HEK293 (cell line): ENCODE data around the gene CENATAC.
"Not testable (repeated sequence)": the region's sequence is repeated elsewhere in the genome, so short reads cannot be mapped to it uniquely, and the experiment has no call there.

ENCODE experiments used
- SALL2 ChIP-seq: fragments of 450-650 bp; formaldehyde crosslinking; IDR thresholded peaks from 2 replicates; pipeline ENCODE4 v1.5.0; 2017; ENCODE audit warnings: missing biosample characterization, mild to moderate bottlenecking, missing genetic modification characterization, borderline replicate concordance
- ZBTB8A ChIP-seq: fragments of 450-650 bp; formaldehyde crosslinking; IDR thresholded peaks from 2 replicates; pipeline ENCODE4 v1.5.1; 2016; ENCODE audit warnings: missing biosample characterization, missing genetic modification characterization
- ZEB2 ChIP-seq: fragments of 450-650 bp; formaldehyde crosslinking; IDR thresholded peaks from 2 replicates; pipeline ENCODE4 v1.5.1; 2016; ENCODE audit warnings: missing biosample characterization, missing genetic modification characterization
- ZNF121 ChIP-seq: fragments of 450-650 bp; formaldehyde crosslinking; IDR thresholded peaks from 2 replicates; pipeline ENCODE4 v1.5.1; 2016; ENCODE audit warnings: missing biosample characterization, missing genetic modification characterization
- ZNF23 ChIP-seq: fragments of 450-650 bp; formaldehyde crosslinking; IDR thresholded peaks from 2 replicates; pipeline ENCODE4 v1.5.1; 2016; ENCODE audit warnings: missing biosample characterization, missing genetic modification characterization, borderline replicate concordance
- ZNF239 ChIP-seq: fragments of 450-650 bp; formaldehyde crosslinking; IDR thresholded peaks from 2 replicates; pipeline ENCODE4 v1.5.1; 2016; ENCODE audit warnings: missing biosample characterization, missing genetic modification characterization
- ZNF24 ChIP-seq: fragments of 450-650 bp; formaldehyde crosslinking; IDR thresholded peaks from 2 replicates; pipeline ENCODE4 v1.5.1; 2016; ENCODE audit warnings: missing biosample characterization, missing genetic modification characterization
- ZNF394 ChIP-seq: fragments of 450-650 bp; formaldehyde crosslinking; IDR thresholded peaks from 2 replicates; pipeline ENCODE4 v1.5.1; 2016; ENCODE audit warnings: missing biosample characterization, missing genetic modification characterization, mild to moderate bottlenecking, moderate library complexity, borderline replicate concordance
- ZNF501 ChIP-seq: fragments of 450-650 bp; formaldehyde crosslinking; IDR thresholded peaks from 2 replicates; pipeline ENCODE4 v1.5.1; 2016; ENCODE audit warnings: missing biosample characterization, missing genetic modification characterization
- ZNF561 ChIP-seq: fragments of 450-650 bp; IDR thresholded peaks from 2 replicates; pipeline ENCODE4 v1.5.1; 2018; ENCODE audit warnings: missing biosample characterization, missing genetic modification characterization, borderline replicate concordance
- TF ChIP-seq, protein P1 (sequence below): fragments of 450-650 bp; formaldehyde crosslinking; IDR thresholded peaks from 2 replicates; pipeline ENCODE4 v1.5.1; 2016; ENCODE audit warnings: missing biosample characterization, missing genetic modification characterization
- TF ChIP-seq, protein P2 (sequence below): fragments of 450-650 bp; formaldehyde crosslinking; IDR thresholded peaks from 2 replicates; pipeline ENCODE4 v1.5.1; 2016; ENCODE audit warnings: missing biosample characterization, missing genetic modification characterization

DNA sequence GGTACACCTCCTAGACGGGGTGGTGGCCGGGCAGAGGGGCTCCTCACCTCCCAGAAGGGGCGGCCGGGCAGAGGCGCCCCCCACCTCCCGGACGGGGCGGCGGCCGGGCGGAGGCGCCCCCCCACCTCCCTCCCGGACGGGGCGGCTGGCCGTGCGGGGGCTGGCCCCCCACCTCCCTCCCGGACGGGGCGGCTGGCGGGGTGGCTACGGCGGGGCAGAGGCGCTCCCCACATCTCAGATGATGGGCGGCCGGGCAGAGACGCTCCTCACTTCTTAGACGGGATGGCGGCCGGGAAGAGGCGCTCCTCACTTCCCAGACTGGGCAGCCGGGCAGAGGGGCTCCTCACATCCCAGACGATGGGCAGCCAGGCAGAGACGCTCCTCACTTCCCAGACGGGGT is 61.2 kb downstream of the CENATAC start:
- TF ChIP-seq ZNF239 (tag by site-specific recombination); ZNF501; ZNF24 (tag by site-specific recombination); ZEB2 (tag by site-specific recombination); ZNF561 (tag by site-specific recombination); ZNF394 (tag by site-specific recombination); ZBTB8A (tag by site-specific recombination); ZNF121 (tag by site-specific recombination); SALL2 (tag by site-specific recombination); ZNF23 (tag by site-specific recombination): not testable (repeated sequence)
- TF ChIP-seq, protein P1, sequence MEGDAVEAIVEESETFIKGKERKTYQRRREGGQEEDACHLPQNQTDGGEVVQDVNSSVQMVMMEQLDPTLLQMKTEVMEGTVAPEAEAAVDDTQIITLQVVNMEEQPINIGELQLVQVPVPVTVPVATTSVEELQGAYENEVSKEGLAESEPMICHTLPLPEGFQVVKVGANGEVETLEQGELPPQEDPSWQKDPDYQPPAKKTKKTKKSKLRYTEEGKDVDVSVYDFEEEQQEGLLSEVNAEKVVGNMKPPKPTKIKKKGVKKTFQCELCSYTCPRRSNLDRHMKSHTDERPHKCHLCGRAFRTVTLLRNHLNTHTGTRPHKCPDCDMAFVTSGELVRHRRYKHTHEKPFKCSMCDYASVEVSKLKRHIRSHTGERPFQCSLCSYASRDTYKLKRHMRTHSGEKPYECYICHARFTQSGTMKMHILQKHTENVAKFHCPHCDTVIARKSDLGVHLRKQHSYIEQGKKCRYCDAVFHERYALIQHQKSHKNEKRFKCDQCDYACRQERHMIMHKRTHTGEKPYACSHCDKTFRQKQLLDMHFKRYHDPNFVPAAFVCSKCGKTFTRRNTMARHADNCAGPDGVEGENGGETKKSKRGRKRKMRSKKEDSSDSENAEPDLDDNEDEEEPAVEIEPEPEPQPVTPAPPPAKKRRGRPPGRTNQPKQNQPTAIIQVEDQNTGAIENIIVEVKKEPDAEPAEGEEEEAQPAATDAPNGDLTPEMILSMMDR (tag by site-specific recombination): not testable (repeated sequence)
- TF ChIP-seq, protein P2, sequence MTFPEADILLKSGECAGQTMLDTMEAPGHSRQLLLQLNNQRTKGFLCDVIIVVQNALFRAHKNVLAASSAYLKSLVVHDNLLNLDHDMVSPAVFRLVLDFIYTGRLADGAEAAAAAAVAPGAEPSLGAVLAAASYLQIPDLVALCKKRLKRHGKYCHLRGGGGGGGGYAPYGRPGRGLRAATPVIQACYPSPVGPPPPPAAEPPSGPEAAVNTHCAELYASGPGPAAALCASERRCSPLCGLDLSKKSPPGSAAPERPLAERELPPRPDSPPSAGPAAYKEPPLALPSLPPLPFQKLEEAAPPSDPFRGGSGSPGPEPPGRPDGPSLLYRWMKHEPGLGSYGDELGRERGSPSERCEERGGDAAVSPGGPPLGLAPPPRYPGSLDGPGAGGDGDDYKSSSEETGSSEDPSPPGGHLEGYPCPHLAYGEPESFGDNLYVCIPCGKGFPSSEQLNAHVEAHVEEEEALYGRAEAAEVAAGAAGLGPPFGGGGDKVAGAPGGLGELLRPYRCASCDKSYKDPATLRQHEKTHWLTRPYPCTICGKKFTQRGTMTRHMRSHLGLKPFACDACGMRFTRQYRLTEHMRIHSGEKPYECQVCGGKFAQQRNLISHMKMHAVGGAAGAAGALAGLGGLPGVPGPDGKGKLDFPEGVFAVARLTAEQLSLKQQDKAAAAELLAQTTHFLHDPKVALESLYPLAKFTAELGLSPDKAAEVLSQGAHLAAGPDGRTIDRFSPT (tag by site-specific recombination): not testable (repeated sequence)
